H1 (cell line): ENCODE results near the gene FLT4. TPM values are rescaled to one million over a fixed set of nuclear protein-coding genes. Genes with fewer than 3 reads are reported as not detected.

ENCODE experiments used
- CTCF ChIA-PET: fragments of 300-600 bp; sonication (Branson Sonifier 250); formaldehyde crosslinking; loops from one replicate; lab custom pipeline; 2021; ENCODE audit not compliant: partially characterized antibody; lab: Charles Lee
- POLR2A ChIA-PET: fragments of 300-600 bp; sonication (Branson Sonifier 250); formaldehyde crosslinking; loops from one replicate; lab custom pipeline; 2021; ENCODE audit warnings: inconsistent platforms; ENCODE audit not compliant: partially characterized antibody; lab: Charles Lee
- DNase-seq, 2 experiments: peaks; one replicate each; pipeline versions ENCODE4 v3.0.0 to v3.0.0-alpha.2; 2010 to 2022; ENCODE audit warnings: low spot score in 2 of 2, low read depth in 1 of 2, mixed read lengths in 1 of 2
- FAIRE-seq: peaks from 2 replicates; lab custom pipeline; 2011; peaks lifted over from hg19 to GRCh38; lab: Jason Lieb, UNC
- H2AFZ ChIP-seq: 2 replicates; pipeline ENCODE4 v1.8.1; 2012; ENCODE audit warnings: low read length, inconsistent platforms
- H2AK5ac ChIP-seq: 2 replicates; pipeline ENCODE4 v1.6.1; 2013; ENCODE audit warnings: low read depth, low read length
- H2BK120ac ChIP-seq: replicated peaks from 2 replicates; pipeline ENCODE3; 2013; ENCODE audit warnings: low read depth, low read length, inconsistent platforms
- H2BK12ac ChIP-seq: 2 replicates; pipeline ENCODE4 v1.6.1; 2013; ENCODE audit warnings: low read depth, low read length
- H2BK15ac ChIP-seq: 2 replicates; pipeline ENCODE4 v1.6.1; 2013; ENCODE audit warnings: low read length
- H2BK20ac ChIP-seq: 2 replicates; pipeline ENCODE4 v1.6.1; 2013; ENCODE audit warnings: low read length
- H2BK5ac ChIP-seq: 2 replicates; pipeline ENCODE4 v1.6.1; 2013; ENCODE audit warnings: low read depth, low read length
- H3K14ac ChIP-seq: 2 replicates; pipeline ENCODE4 v1.6.1; 2013; ENCODE audit warnings: inconsistent platforms; ENCODE audit not compliant: insufficient read length
- H3K18ac ChIP-seq: 2 replicates; pipeline ENCODE4 v1.6.1; 2013; ENCODE audit warnings: low read length; ENCODE audit errors: extremely low read depth
- H3K23ac ChIP-seq: 2 replicates; pipeline ENCODE4 v1.6.1; 2013; ENCODE audit warnings: inconsistent platforms; ENCODE audit not compliant: insufficient read length
- H3K23me2 ChIP-seq: 2 replicates; pipeline ENCODE4 v1.6.1; 2013; ENCODE audit warnings: low read depth, low read length
- H3K27ac ChIP-seq: 2 replicates; pipeline ENCODE4 v1.6.1; 2011; ENCODE audit warnings: low read depth, low read length, inconsistent platforms
- H3K27me3 ChIP-seq, 4 experiments: replicated peaks in 1 of 4; 1 replicate in 1 of 4; 2 replicates in 3 of 4; pipeline versions ENCODE4 v1.6.1 to v1.8.1; 2011 to 2013; ENCODE audit warnings: low read length in 3 of 4, mild to moderate bottlenecking in 3 of 4, inconsistent platforms in 2 of 4, mixed read lengths in 2 of 4, moderate library complexity in 1 of 4; ENCODE audit not compliant: control insufficient read depth in 3 of 4, insufficient read depth in 3 of 4; ENCODE audit errors: extremely low read depth in 1 of 4
- H3K36me3 ChIP-seq, 4 experiments: 2 replicates each; pipeline versions ENCODE4 v1.6.1 to v1.8.1; 2011 to 2013; ENCODE audit warnings: mild to moderate bottlenecking in 4 of 4, low read length in 3 of 4, moderate library complexity in 2 of 4, control low read depth in 1 of 4, inconsistent platforms in 1 of 4; ENCODE audit not compliant: insufficient read depth in 4 of 4, control insufficient read depth in 2 of 4
- H3K4ac ChIP-seq: replicated peaks from 2 replicates; pipeline ENCODE3; 2013; ENCODE audit warnings: low read length, low read depth, mixed read lengths, inconsistent platforms; ENCODE audit not compliant: insufficient read length
- H3K4me1 ChIP-seq, 4 experiments: replicated peaks in 1 of 4; 1 replicate in 1 of 4; 2 replicates in 3 of 4; pipeline versions ENCODE4 v1.6.1 to v1.8.1; 2011 to 2013; ENCODE audit warnings: low read length in 3 of 4, inconsistent platforms in 2 of 4, mixed read lengths in 1 of 4; ENCODE audit not compliant: insufficient read depth in 4 of 4, control insufficient read depth in 3 of 4
- H3K4me2 ChIP-seq, 2 experiments: 2 replicates each; pipeline versions ENCODE4 v1.6.1 to v1.8.1; 2011 to 2013; ENCODE audit warnings: low read depth in 2 of 2, low read length in 2 of 2, control low read depth in 1 of 2, inconsistent platforms in 1 of 2, mild to moderate bottlenecking in 1 of 2; ENCODE audit not compliant: insufficient read depth in 1 of 2
- H3K4me3 ChIP-seq, 4 experiments: fragments of 200-600, 300-600 bp in 1 of 4; sonication (generic), shearing (Covaris generic), sonication (Bioruptor Twin) in 1 of 4; 2 replicates each; pipeline versions ENCODE4 v1.5.1 to v1.8.1; 2011 to 2016; ENCODE audit warnings: low read length in 4 of 4, low read depth in 3 of 4, control low read depth in 2 of 4, inconsistent platforms in 2 of 4, mild to moderate bottlenecking in 2 of 4, mixed read lengths in 1 of 4, moderate library complexity in 1 of 4; ENCODE audit not compliant: insufficient read depth in 2 of 4; ENCODE audit errors: extremely low read depth in 1 of 4
- H3K56ac ChIP-seq: replicated peaks from 2 replicates; pipeline ENCODE3; 2013; ENCODE audit warnings: low read depth, mild to moderate bottlenecking, mixed read lengths, low read length, inconsistent platforms; ENCODE audit not compliant: insufficient read length
- H3K79me1 ChIP-seq: 2 replicates; pipeline ENCODE4 v1.6.1; 2013; ENCODE audit warnings: low read depth, low read length, control low read depth
- H3K79me2 ChIP-seq, 2 experiments: 2 replicates each; pipeline versions ENCODE4 v1.6.1 to v1.8.1; 2012 to 2013; ENCODE audit warnings: low read length in 2 of 2, mild to moderate bottlenecking in 2 of 2, inconsistent platforms in 1 of 2; ENCODE audit not compliant: insufficient read depth in 2 of 2, control insufficient read depth in 1 of 2
- H3K9ac ChIP-seq, 4 experiments: replicated peaks in 1 of 4; 1 replicate in 1 of 4; 2 replicates in 3 of 4; pipeline versions ENCODE4 v1.6.1 to v1.8.1; 2011 to 2013; ENCODE audit warnings: low read depth in 3 of 4, low read length in 3 of 4, control low read depth in 2 of 4, mild to moderate bottlenecking in 2 of 4, moderate library complexity in 2 of 4, inconsistent platforms in 1 of 4; ENCODE audit errors: extremely low read depth in 1 of 4
- H3K9me3 ChIP-seq, 2 experiments: 2 replicates each; pipeline versions ENCODE4 v1.6.1 to v1.8.1; 2012 to 2013; ENCODE audit warnings: mild to moderate bottlenecking in 2 of 2, moderate library complexity in 2 of 2, control low read depth in 1 of 2, inconsistent platforms in 1 of 2, low read depth in 1 of 2, low read length in 1 of 2, mixed read lengths in 1 of 2; ENCODE audit not compliant: insufficient read depth in 2 of 2
- H4K20me1 ChIP-seq, 2 experiments: replicated peaks in 1 of 2; 2 replicates each; pipeline versions ENCODE3 to v1.8.1; 2011 to 2013; ENCODE audit warnings: inconsistent platforms in 2 of 2, low read length in 2 of 2, mild to moderate bottlenecking in 1 of 2; ENCODE audit not compliant: insufficient read depth in 2 of 2, control insufficient read depth in 1 of 2
- H4K5ac ChIP-seq: 2 replicates; pipeline ENCODE4 v1.6.1; 2013; ENCODE audit warnings: low read length, low read depth, mixed read lengths, inconsistent platforms; ENCODE audit not compliant: insufficient read length
- H4K8ac ChIP-seq: 2 replicates; pipeline ENCODE4 v1.8.0; 2013; ENCODE audit warnings: mild to moderate bottlenecking, moderate library complexity, low read length, inconsistent platforms; ENCODE audit not compliant: insufficient read depth; ENCODE audit errors: extremely low read depth
- H4K91ac ChIP-seq: replicated peaks from 2 replicates; pipeline ENCODE3; 2013; ENCODE audit warnings: low read length, mixed read lengths, inconsistent platforms; ENCODE audit not compliant: insufficient read length
- ASH2L ChIP-seq: fragments of 200-600, 300-600 bp; sonication (generic); IDR thresholded peaks from one replicate; pipeline ENCODE4 v1.7.1; 2017; ENCODE audit warnings: low read length
- BCL11A ChIP-seq, 2 experiments: IDR thresholded peaks; one replicate each; pipeline ENCODE4 v1.6.1; 2011; ENCODE audit warnings: low read depth in 2 of 2, low read length in 2 of 2, mild to moderate bottlenecking in 2 of 2
- CBX5 ChIP-seq: fragments of 300-800, 300-1000 bp; sonication (generic); IDR thresholded peaks from 2 replicates; pipeline ENCODE4 v1.7.1; 2016; ENCODE audit warnings: antibody characterized with exemption, low read length, low read depth
- CTCF ChIP-seq, 3 experiments: IDR thresholded peaks; 1 replicate in 2 of 3; 2 replicates in 1 of 3; pipeline versions ENCODE4 v1.5.1 to v1.6.1; 2011; ENCODE audit warnings: low read length in 3 of 3, mild to moderate bottlenecking in 3 of 3, inconsistent platforms in 2 of 3, low read depth in 1 of 3, moderate library complexity in 1 of 3; ENCODE audit not compliant: insufficient read depth in 1 of 3; ENCODE audit errors: control extremely low read depth in 1 of 3
- HDAC6 ChIP-seq: IDR thresholded peaks from one replicate; pipeline ENCODE4 v1.7.1; 2012; ENCODE audit warnings: low read depth, mild to moderate bottlenecking, inconsistent platforms, low read length, moderate library complexity
- JUND ChIP-seq: IDR thresholded peaks from 2 replicates; pipeline ENCODE4 v1.6.1; 2011; ENCODE audit warnings: mild to moderate bottlenecking, improper control_type of control experiment, low read length
- POLR2AphosphoS5 ChIP-seq: IDR thresholded peaks from 2 replicates; pipeline ENCODE4 v1.6.1; 2011; ENCODE audit warnings: low read depth, low read length
- POU5F1 ChIP-seq: IDR thresholded peaks from 2 replicates; pipeline ENCODE4 v1.6.1; 2011; ENCODE audit warnings: low read depth, mild to moderate bottlenecking, low read length, moderate library complexity
- SP4 ChIP-seq: IDR thresholded peaks from 2 replicates; pipeline ENCODE4 v1.6.1; 2012; ENCODE audit warnings: low read length, inconsistent platforms
- TAF1 ChIP-seq: IDR thresholded peaks from 2 replicates; pipeline ENCODE4 v1.6.1; 2011; ENCODE audit warnings: mild to moderate bottlenecking, low read depth, low read length
- TCF12 ChIP-seq: IDR thresholded peaks from 2 replicates; pipeline ENCODE4 v1.6.1; 2011; ENCODE audit warnings: low read depth, mild to moderate bottlenecking, low read length
- WGBS, 2 experiments: shearing (Covaris generic) in 1 of 2; methylation state at CpG; one replicate each; pipeline versions ENCODE4 v1.1.6 to v1.1.7; 2013 to 2015; ENCODE audit warnings: low lambda C conversion rate in 2 of 2, mixed read lengths in 2 of 2, inconsistent platforms in 1 of 2, low coverage in 1 of 2, missing lambda C conversion rate in 1 of 2; ENCODE audit not compliant: insufficient replicate concordance in 2 of 2, insufficient coverage in 1 of 2, insufficient read length in 1 of 2; ENCODE audit errors: extremely low coverage in 1 of 2, missing lambda C conversion rate in 1 of 2; 5-methylcytosine and 5-hydroxymethylcytosine counted together
- polyA plus RNA-seq, 7 experiments: library from polyadenylated mRNA; depleted of rRNA in 3 of 7; stranded (reverse) in 5 of 7; unstranded in 2 of 7; fragments of >200 nt in 5 of 7; fragments of 200-250 nt in 2 of 7; gene quantifications; 1 replicate in 5 of 7; 2 replicates in 1 of 7; 4 replicates in 1 of 7; pipeline versions ENCODE4 v1.2.1 to v1.2.3, GENCODE V29; 2011 to 2013; ENCODE audit warnings: missing spikeins in 2 of 7, mixed read lengths in 2 of 7
- total RNA-seq: library from RNA; stranded (reverse); fragmentation: NEBNext Ultra II Directional; extraction: Animal tissue kit (Norgen Biotek cat#: 25700); gene quantifications from 2 replicates; pipeline ENCODE4 v1.2.1, GENCODE V29; 2021

Gene FLT4
- total and polyA plus RNA-seq, 2 of the 8 experiments (the other 6 are each of a cell fraction or from before 2014, with no cell fraction given) = 6.5 to 7.7 TPM

- Histone ChIP-seq H3K23ac (no peak overlapping the region), H3K27me3 (no peaks in the 10 kb centered on the region), H2BK15ac (no peak overlapping the region), H3K4me1 (no peaks in the 10 kb centered on the region; a peak in 2 of 7 replicates), H3K23me2 (no peaks in the 10 kb centered on the region), H3K14ac (no peak overlapping the region), H2AFZ (no peak overlapping the region), H3K4me2 (no peak overlapping the region), H3K4me3 (no peak overlapping the region), H3K9me3 (no peaks in the 10 kb centered on the region), H3K36me3 (no peaks in the 10 kb centered on the region), H3K4ac (no peak overlapping the region), H3K9ac (no peak overlapping the region), H4K91ac (no peak overlapping the region), H2BK12ac (no peak overlapping the region), H3K27ac (no peak overlapping the region), H4K5ac (no peak overlapping the region), H3K79me1 (no peaks in the 10 kb centered on the region), H2AK5ac (no peak overlapping the region), H3K18ac (no peak overlapping the region), H3K79me2 (no peaks in the 10 kb centered on the region), H2BK20ac (no peak overlapping the region), H2BK5ac (0 out of 2 replicates have a peak overlapping the region, but pooled peaks have one; percentile 16), H2BK120ac (no peak overlapping the region), H3K56ac (no peak overlapping the region), H4K20me1 (peaks cover 0 to 1% of the 10 kb centered on the region in 2 experiments), H4K8ac (peak overlapping the region; percentile 83)
- 93% methylated on average over 25 of the region's 26 CpGs; no CpG with 5 or more reads in 1 of the 2 experiments for WGBS, 2 experiments
- POLR2A ChIA-PET = interaction anchor here (1.0 kb wide), 1 partner anchor 13 kb away, joined by 3 read pairs; no protein-coding TSS in a partner anchor
- FAIRE-seq (no peak), DNase-seq (no peak)
- CTCF ChIA-PET = interaction anchor here (0.8 to 7.4 kb wide), 4 partner anchors 12 to 90 kb away, joined by 3 to 52 read pairs (median 3); no protein-coding TSS in a partner anchor
- TF ChIP-seq TCF12 = no peak
- no peak for TF ChIP-seq POU5F1
- TF ChIP-seq ASH2L = no peak
- no peak for TF ChIP-seq POLR2AphosphoS5
- no peak for TF ChIP-seq CTCF (IDR thresholded peaks at IDR 0.05; ENCODE audit: control extremely low read depth in 1 of 3, insufficient read depth in 1 of 3, low read depth in 1 of 3, low read length in 3 of 3)
- TF ChIP-seq TAF1 = no peak
- TF ChIP-seq SP4 = no peak
- TF ChIP-seq CBX5 = no peak
- no peak for TF ChIP-seq JUND
- no peak for TF ChIP-seq BCL11A (IDR thresholded peaks at IDR 0.05; ENCODE audit: low read depth in 2 of 2, low read length in 2 of 2)
- no peak for TF ChIP-seq HDAC6
Measured at GRCh38 chr5:180608572-180609310, 40.7 kb downstream of the FLT4 start.
